Psoas muscle (tissue), 8 donors: ENCODE results near the gene PHETA1. TPM values are rescaled to one million over a fixed set of nuclear protein-coding genes. Genes with fewer than 3 reads are reported as not detected.
A peak's percentile ranks its signal among the peaks of the same experiment; 100 is the strongest.

ENCODE experiments used
- ATAC-seq, 4 donors: fragments of 200-7000 bp; cut with Tn5 transposase; one replicate each; pipeline ENCODE4 v1.9.1; 2020; ENCODE audit warnings: moderate library complexity in 3 of 4, mild to moderate bottlenecking in 2 of 4
- DNase-seq, 2 donors: peaks; one replicate each; pipeline ENCODE4 v3.0.0-alpha.2; 2020
- H3K27ac ChIP-seq: fragments of 200-600 bp; one replicate; pipeline ENCODE4 v1.8.0; 2022
- H3K27me3 ChIP-seq, 3 donors: fragments of 200-600 bp in 1 of 3; one replicate each; pipeline versions ENCODE4 v1.6.1 to v1.8.0; 2013 to 2022; ENCODE audit warnings: low read length in 2 of 3, mild to moderate bottlenecking in 2 of 3, moderate library complexity in 1 of 3; ENCODE audit not compliant: insufficient read depth in 3 of 3
- H3K36me3 ChIP-seq, 2 donors: fragments of 200-600 bp in 1 of 2; one replicate each; pipeline versions ENCODE4 v1.6.1 to v1.8.0; 2013 to 2022; ENCODE audit warnings: low read depth in 1 of 2, mild to moderate bottlenecking in 1 of 2, moderate library complexity in 1 of 2; ENCODE audit not compliant: insufficient read depth in 1 of 2
- H3K4me1 ChIP-seq: fragments of 200-600 bp; one replicate; pipeline ENCODE4 v1.8.0; 2022
- H3K4me3 ChIP-seq: fragments of 200-600 bp; one replicate; pipeline ENCODE4 v1.8.0; 2022; ENCODE audit warnings: mild to moderate bottlenecking
- H3K9me3 ChIP-seq: fragments of 200-600 bp; one replicate; pipeline ENCODE4 v1.8.0; 2022
- WGBS, 3 donors: extraction: QIAGEN DNeasy Blood & Tissue Kit; methylation state at CpG; one replicate each; pipeline versions ENCODE4 v1.1.6 to v1.1.7; 2013; 5-methylcytosine and 5-hydroxymethylcytosine counted together
- intact Hi-C, 2 donors: fragments of 100-400 bp; cut with DNase I; formaldehyde crosslinking; loops; one replicate each; pipeline versions ENCODE4 v1.11.0 to v1.14.2; 2022
- polyA plus RNA-seq, 3 donors: library from polyadenylated mRNA; stranded (reverse); fragments of 200-250 nt; gene quantifications; one replicate each; pipeline ENCODE4 v1.2.3, GENCODE V29; 2013
- total RNA-seq, 4 donors: library from RNA; stranded (reverse); fragmentation: NEBNext Ultra II Directional in 2 of 4; extraction: Animal tissue kit (Norgen Biotek cat#: 25700) in 2 of 4; gene quantifications; one replicate each; pipeline versions ENCODE4 v1.2.1 to v1.2.4, GENCODE V29; 2021 to 2023
- TF ChIP-seq, protein P1 (sequence below): fragments of 200-600 bp; IDR thresholded peaks from one replicate; pipeline ENCODE4 v1.8.0; 2022; ENCODE audit warnings: antibody characterized with exemption
- donor health status: healthy with polysubstance abuse.
- donor health status: DM: no; HTN: no; CAD: no; lungs with moderate emphysema.
- donor health status: Bipolar disorder and iron deficiency.
- donor health status: healthy.
- donor health status: DM: yes; HTN: yes; CAD: no.
- donor health status: DM: no; HTN: no; CAD: no.
- donor health status: DM: no; HTN: no; CAD: no.
- donor health status: DM: yes; HTN: yes; CAD: no.

PHETA1 gene
- total and polyA plus RNA-seq, 7 donors: 5.3 to 19.9 (median 7.0) TPM

DNA sequence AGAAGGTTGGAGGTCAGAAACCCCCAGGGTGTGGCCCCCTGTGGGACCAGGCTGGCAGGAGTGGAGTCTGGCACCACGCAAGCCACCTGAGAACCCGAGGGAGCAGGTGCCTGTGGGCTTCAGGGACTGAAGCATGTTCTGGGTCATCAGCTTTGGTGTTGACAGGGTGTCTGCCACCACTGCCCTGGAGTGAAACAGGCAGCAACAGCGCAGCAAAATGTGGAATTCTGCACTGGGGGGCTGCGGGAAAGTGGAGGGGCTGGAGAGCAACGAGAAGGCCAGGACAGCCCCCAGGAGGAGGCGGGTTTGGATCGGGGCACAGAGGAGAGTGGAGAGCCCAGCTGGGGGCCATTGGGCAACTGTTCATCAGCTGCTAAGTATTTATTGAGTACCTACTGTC lies 15.9 kb downstream of the PHETA1 start:
- no peak for DNase-seq
- TF ChIP-seq, protein P1, sequence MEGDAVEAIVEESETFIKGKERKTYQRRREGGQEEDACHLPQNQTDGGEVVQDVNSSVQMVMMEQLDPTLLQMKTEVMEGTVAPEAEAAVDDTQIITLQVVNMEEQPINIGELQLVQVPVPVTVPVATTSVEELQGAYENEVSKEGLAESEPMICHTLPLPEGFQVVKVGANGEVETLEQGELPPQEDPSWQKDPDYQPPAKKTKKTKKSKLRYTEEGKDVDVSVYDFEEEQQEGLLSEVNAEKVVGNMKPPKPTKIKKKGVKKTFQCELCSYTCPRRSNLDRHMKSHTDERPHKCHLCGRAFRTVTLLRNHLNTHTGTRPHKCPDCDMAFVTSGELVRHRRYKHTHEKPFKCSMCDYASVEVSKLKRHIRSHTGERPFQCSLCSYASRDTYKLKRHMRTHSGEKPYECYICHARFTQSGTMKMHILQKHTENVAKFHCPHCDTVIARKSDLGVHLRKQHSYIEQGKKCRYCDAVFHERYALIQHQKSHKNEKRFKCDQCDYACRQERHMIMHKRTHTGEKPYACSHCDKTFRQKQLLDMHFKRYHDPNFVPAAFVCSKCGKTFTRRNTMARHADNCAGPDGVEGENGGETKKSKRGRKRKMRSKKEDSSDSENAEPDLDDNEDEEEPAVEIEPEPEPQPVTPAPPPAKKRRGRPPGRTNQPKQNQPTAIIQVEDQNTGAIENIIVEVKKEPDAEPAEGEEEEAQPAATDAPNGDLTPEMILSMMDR: no peak
- no peaks in the 10 kb centered on the region for H3K36me3 ChIP-seq
- H3K4me3 ChIP-seq: no peak overlapping the region
- no peak overlapping the region for H3K27ac ChIP-seq
- intact Hi-C loops: no loop called here
- peaks cover 0 to 2% (median 2%) of the 10 kb centered on the region in 3 donors for H3K27me3 ChIP-seq
- H3K9me3 ChIP-seq: no peaks in the 10 kb centered on the region
- no peak for ATAC-seq
- H3K4me1 ChIP-seq: no peaks in the 10 kb centered on the region
- 66 to 72% (median 70%) methylated on average over 7 of the region's 7 CpGs for WGBS, 3 donors

DNA sequence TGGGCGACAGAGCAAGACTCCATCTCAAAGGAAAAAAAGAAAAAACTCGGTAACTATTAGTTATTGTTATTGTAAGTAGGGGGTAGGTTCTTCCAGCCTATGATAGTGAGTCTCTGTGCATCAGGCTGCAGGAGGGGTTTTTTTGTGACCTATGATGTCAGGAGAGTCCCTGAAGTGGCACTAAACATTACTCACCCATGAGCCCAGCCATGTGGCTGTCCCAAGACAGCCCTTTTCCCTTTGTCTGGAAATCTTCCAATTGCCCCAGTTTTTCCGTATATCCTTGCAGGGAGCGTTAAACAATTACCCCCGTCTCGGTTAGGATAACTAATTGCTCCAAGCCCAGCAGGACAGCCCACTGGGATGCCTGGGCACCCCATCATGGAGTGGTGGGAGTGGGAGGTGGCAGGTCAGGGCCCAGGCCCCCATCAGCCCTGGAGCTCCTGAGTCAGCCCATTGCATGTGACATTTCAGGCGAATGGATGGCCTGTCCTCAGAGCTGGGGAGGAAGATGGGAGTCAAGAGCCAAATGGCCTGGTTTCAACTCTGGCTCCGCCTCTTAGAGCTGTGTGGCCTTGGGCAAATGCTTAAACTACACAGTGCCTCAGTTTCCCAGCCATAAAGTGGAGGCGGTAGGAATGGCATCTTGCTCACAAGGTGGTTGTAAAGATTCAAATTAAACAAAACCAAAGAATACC lies 16.4 kb downstream of the PHETA1 start:
- ATAC-seq: peak in 1 of 4 donors; percentile 25
- peaks cover 0 to 2% (median 0%) of the 10 kb centered on the region in 3 donors for H3K27me3 ChIP-seq
- H3K9me3 ChIP-seq: no peaks in the 10 kb centered on the region
- TF ChIP-seq, protein P1: no peak
- no peak for DNase-seq
- intact Hi-C loops: no loop called here
- no peak overlapping the region for H3K4me3 ChIP-seq
- H3K27ac ChIP-seq: no peak overlapping the region
- no peaks in the 10 kb centered on the region for H3K4me1 ChIP-seq
- H3K36me3 ChIP-seq: no peaks in the 10 kb centered on the region
- 63 to 67% (median 65%) methylated on average over 9 of the region's 9 CpGs for WGBS, 3 donors

DNA sequence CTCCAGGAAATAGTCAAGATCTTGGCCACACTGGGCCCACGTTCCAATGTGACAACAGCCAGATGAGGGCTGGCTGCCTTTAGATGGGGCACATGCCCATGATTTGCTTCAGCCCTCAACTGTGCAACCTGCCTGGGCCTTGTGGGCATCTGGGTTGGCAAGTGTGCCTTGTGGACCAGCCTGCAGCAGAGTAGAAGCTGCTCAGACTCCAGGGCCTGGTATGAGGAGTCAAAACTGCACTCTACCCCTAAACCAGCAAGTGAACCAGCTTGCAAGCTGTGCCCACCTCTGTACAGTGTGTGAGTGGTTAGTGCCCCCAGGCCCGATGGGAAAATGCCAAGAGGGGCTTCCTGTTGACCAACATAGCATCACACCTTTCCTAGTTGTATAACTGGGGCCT lies 17.9 kb downstream of the PHETA1 start:
- WGBS, 3 donors: 68 to 82% (median 78%) methylated on average over 2 of the region's 2 CpGs
- TF ChIP-seq, protein P1: no peak
- intact Hi-C loops: no loop called here

DNA sequence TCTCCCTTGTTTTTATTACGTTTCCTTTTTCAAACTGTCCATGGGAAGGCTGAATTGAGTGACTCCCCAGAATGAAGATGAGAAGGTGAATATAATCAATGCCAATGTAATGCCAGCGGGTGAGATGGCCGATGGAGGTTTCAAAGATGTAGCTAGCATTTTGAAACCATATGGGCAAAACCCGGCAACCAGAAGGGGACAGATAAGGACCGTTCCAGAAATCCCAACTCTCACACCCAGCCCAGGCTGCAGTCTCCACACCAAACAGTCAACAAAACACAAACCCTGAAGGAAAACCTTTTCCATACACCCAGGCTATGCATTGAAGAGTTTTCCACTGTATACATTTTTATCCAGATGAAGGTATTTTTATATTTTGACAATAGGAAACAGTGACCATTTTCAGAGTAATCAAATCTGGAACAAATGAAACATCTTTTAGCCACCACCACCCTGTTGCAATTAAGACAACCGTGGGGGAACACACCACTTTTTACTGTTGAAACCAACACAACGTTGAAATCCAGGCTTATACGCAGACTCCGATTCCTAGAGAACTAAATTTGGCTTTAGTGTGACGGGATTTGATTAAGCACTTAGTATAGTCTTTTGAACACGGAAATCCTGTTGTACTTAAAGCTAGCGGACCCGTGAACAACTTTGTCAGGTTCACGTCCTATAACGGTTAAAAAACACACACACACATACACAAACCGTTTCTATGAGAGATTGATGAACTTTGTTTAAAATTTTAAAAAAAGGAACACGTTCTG lies 19.0 kb downstream of the PHETA1 start:
- Histone ChIP-seq H3K36me3 (no peaks in the 10 kb centered on the region), H3K4me3 (no peak overlapping the region), H3K9me3 (no peaks in the 10 kb centered on the region), H3K4me1 (no peaks in the 10 kb centered on the region), H3K27me3 (peaks cover 0 to 4% (median 0%) of the 10 kb centered on the region in 3 donors), H3K27ac (no peak overlapping the region)
- ATAC-seq: no peak
- WGBS, 3 donors: 86 to 88% (median 86%) methylated on average over 17 of the region's 17 CpGs
- intact Hi-C loops: no loop called here
- TF ChIP-seq, protein P1: no peak
- DNase-seq: no peak

More for the DNA sequence above, 17.9 kb downstream of the PHETA1 start:
- Histone ChIP-seq H3K27ac (no peak overlapping the region), H3K9me3 (no peaks in the 10 kb centered on the region), H3K27me3 (peaks cover 0 to 4% (median 0%) of the 10 kb centered on the region in 3 donors), H3K36me3 (no peaks in the 10 kb centered on the region), H3K4me3 (no peak overlapping the region), H3K4me1 (no peaks in the 10 kb centered on the region)
- ATAC-seq (no peak), DNase-seq (no peak)
